PC-9 (cell line): ENCODE results near the gene CXCL1.

Experiments used
- EZH2 ChIP-seq: fragments of 200-600 bp; sonication (generic); IDR thresholded peaks from 2 replicates; pipeline ENCODE4 v1.8.0; 2017; ENCODE audit warnings: antibody characterized with exemption, low read depth
- TF ChIP-seq, protein P1 (sequence below): fragments of 200-600 bp; sonication (generic); conservative IDR thresholded peaks from 2 replicates; pipeline ENCODE4 v1.6.1; 2017; ENCODE audit warnings: mixed run types, antibody characterized with exemption, mild to moderate bottlenecking, moderate library complexity

GRCh38 chr4:73864961-73865360, 4.2 kb upstream of the CXCL1 start:
- TF ChIP-seq, protein P1, sequence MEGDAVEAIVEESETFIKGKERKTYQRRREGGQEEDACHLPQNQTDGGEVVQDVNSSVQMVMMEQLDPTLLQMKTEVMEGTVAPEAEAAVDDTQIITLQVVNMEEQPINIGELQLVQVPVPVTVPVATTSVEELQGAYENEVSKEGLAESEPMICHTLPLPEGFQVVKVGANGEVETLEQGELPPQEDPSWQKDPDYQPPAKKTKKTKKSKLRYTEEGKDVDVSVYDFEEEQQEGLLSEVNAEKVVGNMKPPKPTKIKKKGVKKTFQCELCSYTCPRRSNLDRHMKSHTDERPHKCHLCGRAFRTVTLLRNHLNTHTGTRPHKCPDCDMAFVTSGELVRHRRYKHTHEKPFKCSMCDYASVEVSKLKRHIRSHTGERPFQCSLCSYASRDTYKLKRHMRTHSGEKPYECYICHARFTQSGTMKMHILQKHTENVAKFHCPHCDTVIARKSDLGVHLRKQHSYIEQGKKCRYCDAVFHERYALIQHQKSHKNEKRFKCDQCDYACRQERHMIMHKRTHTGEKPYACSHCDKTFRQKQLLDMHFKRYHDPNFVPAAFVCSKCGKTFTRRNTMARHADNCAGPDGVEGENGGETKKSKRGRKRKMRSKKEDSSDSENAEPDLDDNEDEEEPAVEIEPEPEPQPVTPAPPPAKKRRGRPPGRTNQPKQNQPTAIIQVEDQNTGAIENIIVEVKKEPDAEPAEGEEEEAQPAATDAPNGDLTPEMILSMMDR, result no peak
- TF ChIP-seq EZH2, result no peak
